HL-60/S4 treated with phorbol 12-myristate 13-acetate at 8.2 ng/mL for 4 days and 3 days (cell line): Measurements from ENCODE around the gene HUS1B.
"Not testable (repeated sequence)": the region's sequence is repeated elsewhere in the genome, so short reads cannot be mapped to it uniquely, and the experiment has no call there.

Experiments
- in situ Hi-C: fragments of 300-500 bp; cut with MboI; formaldehyde crosslinking; loops from 2 replicates; pipeline ENCODE4 v1.15.0; 2022; ENCODE audit warnings: low sequenced_read_pairs

Gene HUS1B

DNA sequence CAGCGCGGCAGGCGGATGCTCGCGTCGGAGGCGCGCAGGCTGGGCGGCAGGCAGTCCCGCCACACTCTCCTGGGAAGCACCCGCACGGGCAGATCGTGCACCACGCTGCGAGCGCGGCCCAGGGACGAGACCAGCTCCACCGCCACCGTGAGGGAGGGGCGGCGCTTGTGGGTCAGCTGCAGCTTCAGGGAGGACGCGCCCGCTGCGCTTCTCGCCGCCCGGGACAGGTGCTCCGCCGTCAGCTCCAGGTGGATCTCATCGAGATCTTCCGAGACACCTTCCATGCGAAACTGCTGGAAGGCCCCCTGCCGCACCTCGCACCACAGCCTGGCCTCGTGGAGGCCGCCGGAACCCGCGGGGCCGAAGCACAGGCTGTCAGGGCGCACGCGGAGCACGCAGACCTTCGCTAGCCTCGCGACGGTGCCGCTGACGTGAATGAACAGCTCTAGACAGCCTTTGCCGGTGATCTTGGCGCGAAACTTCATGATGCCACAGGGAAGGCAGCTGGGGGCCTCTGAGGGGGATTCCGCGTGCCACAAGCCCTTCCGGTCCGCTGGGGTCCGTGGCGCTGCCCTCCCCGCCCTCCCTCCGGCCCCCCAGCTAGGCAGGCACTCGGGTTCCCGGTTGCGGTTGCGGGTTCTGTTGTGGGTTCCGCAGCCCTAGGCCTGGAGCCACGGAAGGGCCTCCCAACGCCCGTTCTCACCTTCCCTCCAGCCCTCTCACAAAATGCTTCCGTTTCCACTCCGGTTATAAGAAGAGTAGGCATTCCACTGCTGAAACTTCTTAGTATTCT, at the start of gene HUS1B:
HUS1B (minus strand) TSS at position 641 of the 793 bp plus-strand sequence; CDS start at position 485, 156 bp downstream.
- in situ Hi-C loops, result no loop called here

DNA sequence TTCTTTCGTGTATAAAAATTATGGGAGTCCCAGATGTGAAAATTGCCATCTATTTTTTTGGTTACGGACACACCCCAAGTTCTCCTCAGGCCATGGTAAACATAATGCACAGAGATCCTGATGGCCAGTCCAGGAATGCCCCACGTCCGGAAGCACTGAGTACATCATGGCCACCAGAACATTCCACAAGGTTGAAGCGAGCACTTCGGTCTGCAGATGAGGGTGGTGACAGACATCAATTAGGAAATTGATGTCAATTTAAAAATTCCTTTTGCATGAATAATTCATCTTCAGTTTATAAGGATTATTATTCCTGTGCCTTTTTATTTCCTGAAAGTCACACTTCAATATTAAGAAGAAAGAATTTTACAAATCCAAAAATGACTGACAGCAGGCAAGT, 49.2 kb upstream of the HUS1B start:
- in situ Hi-C loops, result no loop called here

DNA sequence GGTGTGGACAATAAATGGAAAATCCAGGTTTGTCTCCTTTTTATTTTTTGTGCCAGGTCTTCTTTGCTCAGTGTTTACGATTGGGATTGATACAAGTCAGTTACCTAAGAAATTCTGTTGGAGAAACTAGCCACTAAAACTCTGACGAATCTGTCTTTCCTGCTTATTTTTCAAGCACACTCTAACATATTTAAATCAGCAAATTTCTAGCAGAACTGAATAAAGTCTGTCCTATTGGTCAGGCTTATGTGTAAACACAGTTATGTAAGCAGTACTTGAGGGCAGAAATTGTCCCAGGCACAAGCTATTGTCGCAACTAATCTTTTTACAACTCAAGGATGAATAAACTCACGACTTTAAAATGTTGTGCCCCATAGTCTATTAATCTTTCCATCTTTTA, 48.1 kb upstream of the HUS1B start:
- in situ Hi-C loops, result no loop called here

DNA sequence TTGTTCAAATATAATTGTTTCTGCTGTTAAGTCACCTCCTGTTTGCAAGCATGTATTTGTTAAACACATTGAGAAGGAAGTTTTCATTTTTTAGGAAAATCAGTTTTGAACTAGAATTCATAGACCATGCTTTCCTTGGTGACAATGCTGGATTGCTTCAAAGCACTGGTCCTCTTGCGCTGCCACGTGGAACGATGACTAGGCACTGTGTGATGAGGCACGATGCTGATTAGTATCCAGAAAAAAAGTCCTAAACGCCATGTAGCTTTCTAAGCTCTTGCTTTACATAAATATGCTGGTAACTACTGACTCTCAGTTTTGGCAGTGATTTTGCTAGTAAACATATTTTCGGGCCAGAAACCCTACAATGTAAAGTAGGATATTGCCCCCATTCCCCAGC, 47.1 kb upstream of the HUS1B start:
- in situ Hi-C loops, result no loop called here

DNA sequence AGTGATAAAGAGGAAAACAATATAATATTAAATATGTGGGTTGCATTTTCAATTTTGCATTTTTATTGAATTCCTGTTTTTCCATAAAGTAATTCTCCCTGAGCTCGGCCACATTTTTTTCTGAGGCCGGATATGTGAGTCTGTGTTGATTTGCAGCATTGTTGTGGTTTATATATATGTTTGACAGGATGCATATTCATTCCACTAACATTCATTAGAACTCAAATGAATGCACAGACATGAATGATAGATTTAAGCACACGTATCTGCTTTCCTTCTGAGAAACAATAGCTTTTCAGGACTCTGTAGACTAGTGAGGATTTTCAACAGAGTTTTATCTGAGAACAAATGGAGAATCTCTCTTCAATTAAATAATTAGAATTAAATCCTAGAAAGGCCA, 46.7 kb upstream of the HUS1B start:
- in situ Hi-C loops, result no loop called here

DNA sequence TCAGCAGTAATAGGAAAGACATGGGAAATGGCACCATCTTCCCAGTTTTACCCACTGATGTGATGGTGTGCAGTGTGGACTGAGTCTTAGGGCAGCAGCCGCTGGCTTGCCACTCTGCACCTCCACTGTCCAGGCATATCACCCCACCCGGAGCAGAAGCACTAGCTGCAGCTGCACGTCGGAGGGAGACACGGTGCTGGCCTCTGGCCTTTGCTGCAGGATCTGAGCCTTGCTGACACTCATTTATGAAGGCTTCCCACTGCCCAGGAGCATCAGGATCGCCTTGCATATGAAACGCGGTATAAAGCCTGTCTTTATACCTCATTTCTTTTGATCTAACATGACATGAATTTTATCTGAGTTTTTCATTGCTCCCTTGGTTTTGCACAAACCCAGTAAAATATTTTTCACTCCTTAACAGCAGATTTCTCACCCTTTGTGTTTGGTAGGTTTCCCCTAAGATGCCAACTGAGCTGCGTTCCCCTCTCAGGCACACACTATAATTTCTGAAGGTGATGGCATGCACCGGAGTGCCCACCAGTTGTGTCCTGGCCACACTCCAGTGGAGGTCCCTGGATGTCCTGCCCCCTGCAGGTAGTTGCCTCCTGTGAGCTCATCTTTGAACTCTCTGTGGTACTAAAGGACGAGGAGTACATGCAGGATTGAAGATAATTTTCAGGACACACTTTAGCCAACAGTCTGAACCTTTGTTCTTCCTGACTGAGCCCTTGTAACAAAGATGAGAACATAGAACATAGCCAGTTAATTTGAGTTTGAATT, 45.0 kb upstream of the HUS1B start:
- in situ Hi-C loops, result no loop called here

DNA sequence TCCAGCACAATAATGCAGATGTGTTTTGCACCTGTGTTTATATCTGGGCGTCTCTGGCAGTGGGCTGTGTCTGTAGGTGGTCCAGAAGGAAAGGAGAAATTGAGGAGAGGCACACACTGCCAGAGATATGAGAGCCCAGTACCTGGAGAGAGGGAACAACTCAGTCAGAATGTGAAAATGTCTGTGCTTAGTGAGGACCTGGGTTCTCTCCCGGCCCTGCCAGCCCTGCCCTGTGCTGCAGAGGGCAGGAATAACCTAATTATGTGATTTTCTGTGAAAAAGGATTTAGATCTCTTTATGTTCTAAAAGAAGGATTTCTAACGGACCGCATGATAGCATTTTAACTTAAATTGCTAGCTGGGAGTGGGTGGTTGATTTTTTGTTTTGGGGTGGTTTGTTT, 44.3 kb upstream of the HUS1B start:
- in situ Hi-C loops, result no loop called here

DNA sequence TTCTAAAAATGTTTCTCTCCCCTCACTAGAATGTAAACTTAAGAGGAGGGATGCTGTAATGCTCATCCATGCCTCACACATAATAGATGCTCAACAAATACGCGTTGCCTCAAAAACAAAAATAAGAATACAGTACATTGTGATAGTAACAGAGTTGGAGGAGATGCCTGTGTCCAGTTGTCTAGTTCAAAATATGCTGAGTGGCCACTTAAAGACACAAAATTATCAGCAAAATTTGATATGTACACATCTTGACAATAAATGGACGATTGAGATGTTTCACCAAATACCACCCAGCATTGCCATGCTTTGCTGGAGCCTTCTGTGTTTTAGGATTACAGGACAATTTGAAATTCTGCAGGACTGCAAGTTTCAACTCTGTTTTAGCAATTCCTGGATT, 43.6 kb upstream of the HUS1B start:
- in situ Hi-C loops, result no loop called here

DNA sequence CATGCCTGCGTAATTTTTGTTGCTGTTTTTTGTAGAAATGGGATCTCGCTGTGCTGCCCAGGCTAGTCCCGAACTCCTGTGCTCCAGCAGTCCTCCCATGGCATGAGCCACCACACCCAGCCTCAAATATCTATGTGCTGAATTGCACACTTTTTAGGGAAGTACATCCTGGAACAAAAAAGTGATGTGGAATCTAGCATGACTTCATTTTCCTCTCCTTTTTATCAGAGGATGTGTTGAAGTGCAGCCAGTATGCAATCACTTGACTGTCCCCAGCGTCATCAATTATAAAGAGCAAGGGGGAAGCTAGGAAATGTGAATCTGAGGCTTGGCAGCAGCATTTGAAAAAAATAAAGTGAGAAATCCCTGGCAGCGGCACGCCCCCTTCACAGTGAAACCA, 42.4 kb upstream of the HUS1B start:
- in situ Hi-C loops, result no loop called here

DNA sequence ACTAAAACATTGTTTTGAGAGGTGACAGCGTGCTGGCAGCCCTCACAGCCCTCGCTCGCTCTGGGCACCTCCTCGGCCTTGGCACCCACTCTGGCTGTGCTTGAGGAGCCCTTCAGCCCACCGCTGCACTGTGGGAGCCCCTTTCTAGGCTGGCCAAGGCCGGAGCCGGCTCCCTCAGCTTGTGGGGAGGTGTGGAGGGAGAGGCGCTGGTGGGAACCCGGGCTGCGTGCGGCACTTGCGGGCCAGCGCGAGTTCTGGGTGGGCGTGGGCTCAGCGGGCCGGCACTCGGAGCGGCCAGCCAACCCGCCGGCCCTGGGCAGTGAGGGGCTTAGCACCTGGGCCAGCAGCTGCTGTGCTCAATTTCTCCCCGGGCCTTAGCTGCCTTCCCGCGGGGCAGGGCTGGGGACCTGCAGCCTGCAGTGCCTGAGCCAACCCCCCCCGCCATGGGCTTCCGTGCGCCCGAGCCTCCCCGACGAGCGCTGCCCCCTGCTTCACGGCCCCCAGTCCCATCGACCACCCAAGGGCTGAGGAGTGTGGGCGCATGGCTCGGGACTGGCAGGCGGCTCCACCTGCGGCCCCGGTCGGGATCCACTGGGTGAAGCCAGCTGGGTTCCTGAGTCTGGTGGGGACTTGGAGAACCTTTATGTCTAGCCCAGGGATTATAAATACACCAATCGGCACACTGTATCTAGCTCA, 37.7 kb upstream of the HUS1B start:
- in situ Hi-C loops, result not testable (repeated sequence)

DNA sequence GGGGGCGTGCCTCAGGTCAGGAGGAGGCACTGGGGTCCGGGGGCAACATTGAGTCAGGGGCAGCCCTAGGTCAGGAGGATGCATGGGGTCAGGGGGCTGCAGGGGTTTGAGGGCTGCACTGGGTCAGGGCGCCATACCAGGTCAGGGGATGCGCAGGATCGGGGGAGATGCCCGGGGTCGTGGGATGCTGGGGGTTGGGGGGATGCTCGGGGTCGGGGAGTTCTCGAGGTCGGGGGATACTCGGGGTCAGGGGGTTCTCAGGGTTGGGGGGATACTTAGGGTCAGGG, 36.8 kb upstream of the HUS1B start:
- in situ Hi-C loops, result no loop called here

DNA sequence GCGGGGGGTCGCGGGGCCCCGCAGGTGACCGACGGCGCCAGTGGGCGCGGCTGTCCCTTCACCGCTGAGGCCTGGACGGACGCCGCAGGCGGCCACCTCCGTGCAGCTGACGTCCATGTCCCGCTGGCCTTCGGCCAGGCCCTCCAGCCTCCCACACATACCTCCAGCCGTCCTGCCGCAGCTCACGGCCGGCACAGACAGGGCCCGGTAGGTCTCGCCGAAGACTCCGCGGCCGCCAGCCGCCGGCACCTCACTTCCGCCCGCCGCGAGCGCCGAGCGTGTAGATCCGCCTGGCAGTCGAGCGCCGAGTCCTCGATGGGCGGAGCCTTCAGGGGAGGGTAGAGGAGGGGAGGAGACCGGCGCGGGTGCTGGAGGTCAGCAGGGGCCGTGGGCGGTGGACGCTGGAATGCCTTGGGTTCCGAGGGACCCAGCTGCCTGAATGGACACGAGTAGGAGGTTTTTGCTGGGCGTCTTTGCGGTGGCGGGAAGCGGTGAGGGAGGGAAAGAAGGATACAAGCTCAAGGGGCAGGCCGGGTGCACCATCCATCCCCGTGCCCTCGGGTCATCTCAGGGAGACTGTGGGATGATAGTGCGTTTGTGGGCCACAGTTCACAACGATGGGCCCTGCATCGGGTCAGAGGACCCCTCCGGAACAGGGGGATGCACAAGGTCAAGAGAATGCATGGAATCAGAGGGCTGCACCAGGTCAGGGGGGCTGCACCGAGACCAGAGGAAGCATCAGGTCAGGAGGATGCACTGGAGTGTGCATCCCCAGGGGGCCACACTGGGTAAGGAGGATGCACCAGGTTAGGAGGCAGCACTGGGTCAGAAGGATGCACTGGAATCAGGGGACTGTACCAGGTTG, 36.2 kb upstream of the HUS1B start, which contains the start of gene EXOC2:
EXOC2 (minus strand) TSS at position 282 of the 865 bp plus-strand sequence. CDS start 55,321 bp downstream, outside the sequence.
- in situ Hi-C loops, result no loop called here

DNA sequence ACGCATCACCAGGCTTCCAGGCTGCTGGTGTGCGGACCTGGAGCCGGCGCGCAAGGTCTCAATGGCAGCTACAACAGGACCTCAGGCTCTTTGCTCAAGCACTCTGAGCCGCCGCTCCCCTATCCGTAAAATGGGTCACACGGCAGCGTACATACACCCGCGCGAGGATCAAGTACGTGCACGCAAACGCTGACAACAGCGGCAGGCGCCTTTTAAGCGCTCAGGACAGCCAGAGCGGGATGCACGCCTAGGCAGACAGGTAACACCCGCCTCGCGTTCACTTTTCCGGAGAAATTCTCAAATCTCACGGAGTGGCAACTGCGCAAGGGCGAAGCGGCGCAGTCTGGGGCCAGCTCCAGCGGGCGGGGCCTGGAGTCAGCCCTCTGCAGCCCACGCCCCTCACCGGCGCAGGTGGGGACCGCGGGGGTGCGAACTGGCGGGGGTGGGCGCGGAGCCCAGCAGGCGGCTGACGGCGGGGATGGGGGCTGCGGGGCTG, 35.5 kb upstream of the HUS1B start:
- in situ Hi-C loops, result no loop called here

DNA sequence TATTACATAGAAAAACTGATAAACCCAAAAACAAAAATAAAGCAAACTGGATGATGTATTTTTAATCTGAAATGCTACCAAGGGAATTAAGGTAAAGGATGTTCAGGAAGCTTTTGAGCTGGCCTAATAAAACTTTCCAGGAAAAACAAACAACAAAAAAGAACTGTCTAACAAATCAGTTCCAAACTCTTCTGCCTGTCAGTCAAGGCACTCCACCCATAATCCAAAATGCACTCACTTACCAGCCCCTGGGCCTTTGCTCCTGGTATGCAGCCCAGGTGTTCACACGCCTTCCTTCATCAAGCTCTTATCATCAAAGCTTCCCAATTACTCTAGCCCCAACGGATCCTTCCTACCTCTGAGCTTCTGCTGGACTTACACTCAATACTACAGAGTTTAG, 32.3 kb upstream of the HUS1B start:
- in situ Hi-C loops, result no loop called here

DNA sequence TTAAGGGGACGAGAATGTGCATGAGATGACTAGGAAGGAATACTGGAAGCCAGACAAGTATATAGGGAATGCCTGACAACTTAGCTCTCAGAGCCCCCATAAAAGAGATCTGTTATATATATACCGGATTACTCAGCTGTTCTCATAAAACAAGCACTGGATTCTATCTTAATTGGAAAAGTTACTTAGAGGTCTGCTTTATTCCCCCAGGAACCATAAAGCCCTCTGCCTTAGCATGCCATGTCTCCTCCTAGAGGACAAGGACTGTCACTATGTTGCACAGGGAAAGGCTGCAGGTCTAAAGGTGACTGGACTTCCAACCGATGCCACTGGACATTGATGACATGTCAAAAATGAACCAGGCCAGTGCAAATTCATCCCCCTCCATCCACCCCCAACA, 29.6 kb upstream of the HUS1B start:
- in situ Hi-C loops, result no loop called here

DNA sequence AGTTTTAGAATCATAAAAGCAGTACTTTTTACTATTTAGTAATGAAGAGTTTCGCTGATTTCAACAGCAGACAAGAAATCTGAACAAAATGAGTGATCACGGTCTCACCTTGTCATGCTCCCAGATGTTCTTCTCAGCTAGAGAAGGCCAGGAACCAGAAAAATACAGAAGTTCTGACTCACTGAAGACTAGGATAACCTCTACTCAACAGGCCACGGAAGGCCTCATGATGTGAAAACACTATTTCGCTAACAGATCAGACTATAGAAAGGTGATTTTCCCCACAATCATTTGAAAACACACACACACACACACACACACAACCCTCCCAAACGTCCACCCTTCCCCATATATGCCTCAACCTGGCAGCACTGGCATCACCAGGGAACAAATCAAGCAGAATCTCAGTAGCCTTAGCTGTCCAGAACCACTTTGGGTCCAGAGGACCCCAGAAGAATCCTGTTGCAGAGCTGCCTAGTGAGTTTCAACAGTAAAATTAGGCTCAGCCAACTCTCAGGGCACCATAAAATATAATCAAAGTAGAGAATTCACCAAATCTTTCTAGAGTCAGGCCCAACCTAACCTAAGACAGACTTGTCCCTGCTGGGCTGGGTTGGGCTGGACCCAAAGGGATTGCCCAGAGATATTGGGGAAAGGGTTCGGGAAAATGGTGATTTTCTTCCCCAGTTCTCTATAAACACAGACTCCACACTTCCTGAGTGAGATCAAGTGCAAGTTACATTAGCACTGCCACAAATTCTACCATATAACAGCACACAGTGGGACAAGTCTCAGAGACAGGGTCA, 28.1 kb upstream of the HUS1B start:
- in situ Hi-C loops, result no loop called here

DNA sequence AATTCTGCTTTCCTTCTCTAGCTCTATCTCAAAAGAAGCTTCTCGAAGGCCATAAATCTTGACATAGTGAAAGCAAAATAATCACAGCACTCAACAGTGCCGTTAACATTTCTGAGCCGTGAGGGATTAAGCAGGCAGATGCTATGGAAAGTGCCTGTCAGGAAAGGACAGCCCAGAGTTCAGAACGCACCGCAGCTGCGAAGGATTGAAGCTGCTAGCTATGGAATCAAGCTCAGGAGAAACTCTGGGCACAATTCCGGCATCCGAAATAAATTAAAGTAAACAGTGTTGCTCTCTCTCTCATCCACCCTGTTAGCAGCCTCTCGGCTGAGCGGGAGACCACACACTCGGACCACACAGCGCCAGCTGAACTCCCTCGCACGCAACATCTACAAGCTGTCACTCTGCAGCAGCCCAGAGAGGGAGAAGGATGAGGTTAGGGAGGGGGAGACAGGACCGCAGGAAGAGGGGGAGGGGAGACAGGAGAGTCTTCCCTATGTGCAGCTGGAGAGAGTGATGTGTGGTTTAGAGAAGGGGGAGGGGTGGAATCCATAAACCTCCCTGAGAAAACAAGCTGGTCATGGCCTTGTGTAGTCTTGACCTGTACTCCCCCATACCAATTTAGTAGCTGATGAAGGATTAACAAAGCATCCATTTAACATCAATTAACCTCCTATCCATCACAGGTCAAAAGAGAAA, 27.0 kb upstream of the HUS1B start:
- in situ Hi-C loops, result no loop called here

DNA sequence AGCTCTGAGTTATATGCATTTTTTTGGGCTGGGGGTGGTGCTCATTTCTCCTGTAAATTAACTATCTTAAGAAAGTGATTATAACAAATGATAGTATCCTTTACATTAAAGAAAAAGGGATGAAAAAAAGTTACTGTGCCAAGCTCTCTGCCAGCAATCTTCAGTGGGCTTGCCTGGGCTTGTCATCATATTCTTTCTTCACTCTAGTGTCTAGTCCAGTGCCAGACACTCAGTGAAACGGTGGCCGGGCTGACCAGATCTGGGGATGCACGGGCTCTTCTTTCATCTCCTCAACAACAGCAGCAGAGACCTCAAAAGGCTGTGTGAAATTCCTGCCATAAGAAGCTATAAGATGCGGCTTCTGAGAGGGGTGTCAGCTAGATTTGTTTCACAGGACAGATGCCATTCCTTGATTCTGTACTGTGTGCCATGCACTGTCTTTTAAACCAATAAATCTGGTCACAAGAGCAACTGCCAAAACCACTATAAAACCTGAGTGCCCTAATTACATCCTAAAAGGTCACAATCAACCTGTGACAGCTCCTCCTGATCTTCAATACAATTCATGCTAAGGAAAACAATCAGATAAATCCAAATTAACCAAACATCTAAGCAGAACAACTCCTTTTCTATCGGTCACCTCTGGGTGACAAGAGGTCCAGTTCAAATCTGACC, 23.9 kb upstream of the HUS1B start:
- in situ Hi-C loops, result no loop called here

DNA sequence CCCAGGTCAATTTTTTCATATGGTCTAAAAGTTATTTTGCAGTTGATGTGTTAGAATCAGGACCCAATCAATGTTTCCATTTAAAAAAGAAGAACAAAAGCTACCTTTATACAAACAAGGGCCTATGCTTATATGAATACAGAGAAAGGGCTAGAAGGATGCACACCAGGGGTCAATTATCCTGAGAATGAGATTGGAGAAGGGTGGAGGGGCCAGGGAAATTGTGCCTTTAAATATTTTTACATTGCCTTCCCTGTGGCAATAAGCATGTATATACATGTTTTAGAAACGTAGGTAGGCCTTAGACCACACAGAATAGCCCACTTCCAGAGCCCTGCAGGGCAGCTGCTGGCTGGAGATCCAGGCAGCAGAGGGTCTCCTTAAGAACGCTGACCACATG, 23.4 kb upstream of the HUS1B start:
- in situ Hi-C loops, result no loop called here
